Hypothalamus (tissue), 51 donors: ENCODE results near the gene MAD2L2.

Source experiments
- DNase-seq, 51 donors: peaks; one replicate each; lab custom pipeline; 2025; lab: John Stamatoyannopoulos, UW

Gene MAD2L2

DNA sequence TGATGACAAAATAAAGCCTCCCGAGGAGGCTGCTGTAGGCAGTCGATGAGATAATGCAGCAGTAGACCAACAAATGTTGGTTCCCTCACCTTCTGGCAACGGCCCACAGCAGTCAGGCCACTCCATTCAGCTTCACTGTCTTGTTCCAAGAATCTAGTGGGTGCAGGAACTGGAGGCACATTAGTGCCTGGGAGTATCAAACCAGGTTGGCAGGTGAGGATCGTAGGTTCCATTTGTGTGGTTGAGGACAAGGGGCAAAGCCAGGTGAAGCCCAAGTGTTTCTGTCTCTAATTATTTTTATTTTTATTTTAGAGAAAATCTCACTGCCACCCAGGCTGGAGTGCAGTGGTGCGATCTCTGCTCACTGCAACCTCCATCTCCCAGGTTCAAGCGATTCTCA lies 40.0 kb downstream of the MAD2L2 start:
- no peak for DNase-seq

DNA sequence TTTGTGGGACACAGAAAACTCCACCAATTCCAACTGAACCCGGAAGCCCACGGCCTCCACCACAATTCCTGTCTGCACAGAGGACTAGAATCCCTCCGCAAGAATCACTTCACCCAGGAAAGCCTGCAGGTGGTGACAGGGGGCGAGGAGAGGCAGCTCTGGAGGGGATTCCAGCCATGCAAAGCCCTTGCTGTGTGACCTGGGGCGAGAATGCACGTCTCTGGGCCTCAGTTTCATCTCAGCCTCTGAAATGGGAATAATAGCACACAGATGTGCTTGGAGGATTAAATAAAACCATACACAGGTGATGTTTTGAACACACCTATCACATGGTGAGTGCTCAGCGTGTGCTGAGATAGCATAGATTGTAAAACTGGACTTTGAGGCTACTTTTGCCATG lies 40.8 kb downstream of the MAD2L2 start:
- no peak for DNase-seq

DNA sequence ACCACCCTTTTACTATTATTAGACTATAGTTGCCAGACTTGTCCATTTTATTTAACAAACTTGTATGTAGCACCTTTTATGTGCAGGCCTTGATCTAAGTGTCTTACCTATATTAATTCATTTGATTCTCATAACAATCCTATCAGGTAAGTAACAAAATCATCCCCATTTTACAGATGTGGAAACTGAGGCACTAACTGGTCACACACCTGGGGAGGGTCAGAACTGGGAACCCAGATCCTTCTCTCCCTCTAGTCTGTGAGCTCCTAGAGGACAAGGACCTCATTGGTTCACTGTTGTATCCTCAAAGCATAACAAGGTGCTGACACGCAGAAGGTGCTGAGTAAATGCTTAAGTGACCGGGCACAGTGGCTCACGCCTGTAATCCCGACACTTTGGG lies 41.6 kb downstream of the MAD2L2 start:
- no peak for DNase-seq

DNA sequence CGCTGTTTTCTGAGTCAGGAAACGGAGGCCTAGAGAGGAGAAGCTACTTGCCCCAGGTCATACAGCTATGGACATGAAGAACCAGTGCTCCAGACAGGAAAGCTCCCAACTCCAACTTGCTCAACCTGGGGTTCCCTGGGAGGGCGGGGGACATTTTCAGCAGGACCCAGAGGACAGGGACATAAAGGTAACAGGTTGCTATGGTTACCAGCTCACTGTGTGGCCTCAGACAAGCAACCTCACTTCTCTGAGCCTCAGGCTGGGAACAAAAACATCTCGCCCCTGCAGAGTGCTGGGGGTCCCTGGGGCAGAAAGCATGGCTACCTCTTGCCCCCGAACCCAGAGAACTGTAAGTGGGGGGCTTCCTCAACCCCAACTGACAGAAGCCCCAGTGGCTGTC lies 42.8 kb downstream of the MAD2L2 start:
- no peak for DNase-seq

DNA sequence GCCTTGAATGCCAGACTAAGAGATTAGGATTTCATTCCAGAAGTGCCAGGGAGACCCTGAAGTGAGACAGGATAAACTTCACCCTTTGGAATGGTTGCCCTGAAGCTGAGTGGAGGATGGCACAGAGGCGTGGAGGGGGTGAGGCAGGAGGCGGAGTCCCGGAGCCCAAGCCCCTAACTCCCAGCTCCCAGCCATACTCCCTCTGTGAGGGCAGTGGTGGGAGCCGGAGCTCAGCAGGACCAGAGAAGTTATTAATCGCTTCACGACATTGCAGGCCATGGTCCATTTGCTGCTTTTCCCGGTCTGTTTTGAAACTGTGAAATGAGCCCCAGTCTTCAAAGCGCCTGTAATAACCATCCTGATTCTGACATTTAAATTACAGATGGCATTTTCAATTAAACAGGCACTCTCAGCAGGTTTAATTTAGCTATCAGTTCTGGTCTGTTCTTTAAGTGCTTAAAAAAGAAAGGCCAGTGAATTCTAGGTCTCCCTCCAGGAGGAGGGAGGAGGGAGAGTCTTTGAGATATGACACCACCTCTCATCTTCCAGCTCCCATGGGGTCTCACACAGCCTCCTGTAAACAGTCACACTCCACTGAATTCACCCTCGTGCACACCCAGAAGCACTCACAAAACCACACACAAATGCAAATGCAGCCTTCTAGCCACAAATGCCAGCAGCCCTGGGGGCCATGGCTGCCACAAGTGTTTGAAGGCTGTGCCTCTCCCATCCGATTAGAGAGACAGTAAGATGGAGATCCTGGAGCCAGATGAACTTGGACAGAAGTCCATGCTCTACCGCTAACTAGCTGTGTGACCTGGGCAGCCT lies 46.4 kb downstream of the MAD2L2 start:
- no peak for DNase-seq

DNA sequence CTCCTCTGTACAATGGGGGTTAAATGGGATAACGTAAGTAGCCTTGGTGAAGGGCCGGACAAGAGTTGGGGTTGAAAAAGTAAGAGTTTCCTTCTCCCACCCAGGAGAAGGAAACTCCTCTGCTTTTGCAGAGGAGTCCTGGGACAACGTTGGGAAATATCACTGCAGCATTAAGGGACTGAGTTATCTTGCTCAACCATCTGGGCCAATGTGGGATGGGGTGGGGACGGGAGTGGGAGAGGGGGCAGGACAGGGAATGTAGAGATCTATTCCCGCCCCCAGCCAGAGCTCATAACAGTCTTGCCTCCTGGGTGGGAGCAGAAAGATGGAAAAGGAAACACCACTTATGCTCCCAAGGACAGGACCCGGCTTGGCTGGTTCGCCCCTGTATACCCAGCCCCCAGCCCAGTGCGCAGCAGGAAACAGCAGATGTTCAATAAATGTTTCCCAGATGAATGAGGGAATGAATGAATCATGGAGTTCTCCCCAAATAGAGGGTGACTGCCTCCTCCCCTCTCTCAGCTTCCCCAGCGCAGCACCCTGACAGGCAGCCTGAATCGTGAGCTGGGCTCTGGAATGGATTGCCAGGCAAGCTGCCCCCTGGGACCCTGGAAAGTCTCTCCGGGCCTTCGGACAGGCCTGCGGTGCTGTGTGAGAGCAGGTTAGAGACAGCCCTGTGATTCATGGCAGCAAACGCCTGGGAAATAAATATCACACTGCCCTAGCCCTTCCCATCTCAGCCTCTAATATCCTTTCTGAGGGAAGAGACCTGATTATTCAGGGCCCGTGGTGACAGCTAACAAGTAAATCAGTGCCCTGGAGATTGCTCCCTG lies 51.5 kb downstream of the MAD2L2 start:
- peak in 1 of 51 donors; percentile 10 for DNase-seq

DNA sequence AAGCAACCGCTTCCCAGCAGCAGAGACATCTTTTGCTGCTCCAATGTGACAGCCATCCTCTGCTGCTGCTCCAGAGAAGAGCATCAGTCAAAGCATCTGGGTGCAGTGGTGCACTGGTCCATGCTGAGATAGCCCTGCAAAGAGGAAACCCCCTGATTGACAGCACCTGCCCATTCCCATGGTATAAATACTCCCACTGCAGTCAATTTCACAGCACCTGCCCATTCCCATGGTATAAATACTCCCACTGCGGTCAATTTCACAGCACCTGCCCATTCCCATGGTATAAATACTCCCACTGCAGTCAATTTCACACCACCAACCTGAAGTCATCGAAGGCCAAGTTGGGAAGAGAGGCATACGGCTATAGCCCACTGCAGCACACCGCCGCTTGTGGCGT lies 52.2 kb downstream of the MAD2L2 start:
- DNase-seq, result no peak

DNA sequence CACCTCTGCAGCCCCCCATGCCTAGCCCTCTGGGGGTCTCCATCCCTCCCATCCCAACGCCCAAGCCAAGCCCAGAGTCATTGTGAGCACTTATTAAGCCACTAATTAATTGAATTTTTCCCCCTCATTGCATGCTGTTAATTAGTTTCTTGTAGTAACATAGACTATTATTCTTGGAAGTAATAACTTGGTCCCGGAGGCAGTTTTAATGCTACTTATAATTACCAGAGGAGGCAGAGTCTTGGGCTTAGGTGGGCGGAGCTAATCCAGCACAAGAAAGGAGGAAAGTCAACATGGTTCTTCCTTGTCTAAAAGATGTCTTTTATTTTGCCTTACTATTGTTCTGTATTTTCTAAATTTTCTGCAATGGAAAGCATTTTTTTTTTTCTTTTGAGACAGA lies 54.4 kb downstream of the MAD2L2 start:
- DNase-seq, result no peak
